Fibroblast of skin of right quadriceps (primary cell): ENCODE measurements around the gene CCDC13.

ENCODE experiments used
- DNase-seq: peaks from one replicate; pipeline ENCODE4 v3.0.0-alpha.2; 2013

Gene CCDC13

GRCh38 chr3:42732829-42733459, 40.1 kb downstream of the CCDC13 start:
- DNase-seq, result no peak

- DNase-seq, result no peak
Measured at GRCh38 chr3:42732196-42732828, 40.7 kb downstream of the CCDC13 start.

- no peak for DNase-seq
Measured at GRCh38 chr3:42731476-42732195, 41.4 kb downstream of the CCDC13 start.

GRCh38 chr3:42730706-42731420, 42.2 kb downstream of the CCDC13 start:
- no peak for DNase-seq

- no peak for DNase-seq
Measured at GRCh38 chr3:42730294-42730693, 42.8 kb downstream of the CCDC13 start.

GRCh38 chr3:42729404-42730145, 43.5 kb downstream of the CCDC13 start:
- DNase-seq, result no peak

GRCh38 chr3:42728668-42729364, 44.2 kb downstream of the CCDC13 start:
- no peak for DNase-seq

- DNase-seq, result no peak
Measured at GRCh38 chr3:42728056-42728455, 45.0 kb downstream of the CCDC13 start.

- no peak for DNase-seq
Measured at GRCh38 chr3:42725454-42725853, 47.6 kb downstream of the CCDC13 start.

- no peak for DNase-seq
Measured at GRCh38 chr3:42723219-42723618, 49.8 kb downstream of the CCDC13 start.
